Keratinocyte (primary cell): Measurements from ENCODE around the gene AKAP6. TPM values are rescaled to one million over a fixed set of nuclear protein-coding genes. Genes with fewer than 3 reads are reported as not detected.
A peak's percentile ranks its signal among the peaks of the same experiment; 100 is the strongest.

Experiments used
- DNase-seq: peaks from one replicate; pipeline ENCODE4 v3.0.0-alpha.2; 2011; ENCODE audit warnings: low read depth, missing footprints, low spot score
- FAIRE-seq: peaks from 2 replicates; lab custom pipeline; 2011; peaks lifted over from hg19 to GRCh38; lab: Jason Lieb, UNC
- H2AFZ ChIP-seq: 2 replicates; pipeline ENCODE4 v1.6.0; 2012; ENCODE audit warnings: low read length, control low read depth, inconsistent platforms; ENCODE audit not compliant: control insufficient read depth
- H3K27ac ChIP-seq: 2 replicates; pipeline ENCODE4 v1.5.1; 2011; ENCODE audit warnings: low read length; ENCODE audit not compliant: control insufficient read depth, insufficient read depth
- H3K27me3 ChIP-seq: 3 replicates; pipeline ENCODE4 v1.6.0; 2011; ENCODE audit warnings: low read length; ENCODE audit not compliant: control insufficient read depth, insufficient read depth; ENCODE audit errors: extremely low read depth
- H3K36me3 ChIP-seq, 2 experiments: 2 replicates in 1 of 2; 3 replicates in 1 of 2; pipeline ENCODE4 v1.5.1; 2011; ENCODE audit warnings: low read length in 2 of 2, mild to moderate bottlenecking in 1 of 2; ENCODE audit not compliant: control insufficient read depth in 2 of 2, insufficient read depth in 2 of 2; ENCODE audit errors: extremely low read depth in 1 of 2
- H3K4me1 ChIP-seq: 3 replicates; pipeline ENCODE4 v1.5.1; 2011; ENCODE audit warnings: low read length; ENCODE audit not compliant: control insufficient read depth, insufficient read depth; ENCODE audit errors: extremely low read depth
- H3K4me2 ChIP-seq: 3 replicates; pipeline ENCODE4 v1.6.0; 2011; ENCODE audit warnings: low read depth, low read length; ENCODE audit not compliant: control insufficient read depth, insufficient read depth; ENCODE audit errors: extremely low read depth
- H3K4me3 ChIP-seq, 3 experiments: fragments of 200-600 bp in 1 of 3; sonication (generic) in 1 of 3; 2 replicates in 2 of 3; 3 replicates in 1 of 3; pipeline ENCODE4 v1.5.1; 2011 to 2016; ENCODE audit warnings: low read length in 3 of 3, mild to moderate bottlenecking in 3 of 3, control low read depth in 2 of 3, inconsistent platforms in 1 of 3, low read depth in 1 of 3, mixed read lengths in 1 of 3, mixed run types in 1 of 3, moderate library complexity in 1 of 3; ENCODE audit not compliant: control insufficient read depth in 2 of 3, insufficient read depth in 2 of 3; ENCODE audit errors: extremely low read depth in 1 of 3
- H3K79me2 ChIP-seq: 2 replicates; pipeline ENCODE4 v1.6.0; 2012; ENCODE audit warnings: low read length; ENCODE audit not compliant: control insufficient read depth, insufficient read depth
- H3K9ac ChIP-seq: 3 replicates; pipeline ENCODE4 v1.6.0; 2011; ENCODE audit warnings: low read length; ENCODE audit not compliant: control insufficient read depth, insufficient read depth; ENCODE audit errors: extremely low read depth
- H3K9me1 ChIP-seq: 3 replicates; pipeline ENCODE4 v1.6.0; 2011; ENCODE audit warnings: low read length; ENCODE audit not compliant: control insufficient read depth, insufficient read depth; ENCODE audit errors: extremely low read depth
- H3K9me3 ChIP-seq: 2 replicates; pipeline ENCODE4 v1.5.1; 2012; ENCODE audit warnings: low read depth, low read length; ENCODE audit not compliant: control insufficient read depth
- H4K20me1 ChIP-seq: 3 replicates; pipeline ENCODE4 v1.6.0; 2011; ENCODE audit warnings: low read length; ENCODE audit not compliant: control insufficient read depth, insufficient read depth; ENCODE audit errors: extremely low read depth
- CTCF ChIP-seq, 3 experiments: IDR thresholded peaks in 1 of 3; conservative IDR thresholded peaks in 1 of 3; optimal IDR thresholded peaks in 1 of 3; 2 replicates in 2 of 3; 3 replicates in 1 of 3; pipeline versions ENCODE3 to v1.5.1; 2011; ENCODE audit warnings: low read length in 3 of 3, mild to moderate bottlenecking in 3 of 3, moderate library complexity in 2 of 3, control low read depth in 1 of 3, inconsistent platforms in 1 of 3; ENCODE audit not compliant: insufficient read depth in 2 of 3; ENCODE audit errors: extremely low read depth in 1 of 3
- EZH2 ChIP-seq: IDR thresholded peaks from one replicate; pipeline ENCODE4 v1.6.1; 2012; ENCODE audit warnings: inconsistent platforms, mild to moderate bottlenecking, low read length, moderate library complexity
- dilution Hi-C: fragments of 300-500 bp; cut with MboI; formaldehyde crosslinking; loops from one replicate; pipeline ENCODE4 v1.7.0; 2020; ENCODE audit warnings: low sequenced_read_pairs; ENCODE audit not compliant: extremely low pct_ligation_motif_present
- polyA plus RNA-seq, 5 experiments: library from polyadenylated mRNA; depleted of rRNA in 3 of 5; stranded (reverse) in 3 of 5; stranded (forward) in 1 of 5; unstranded in 1 of 5; fragments of >200 nt; gene quantifications; 1 replicate in 1 of 5; 2 replicates in 3 of 5; 3 replicates in 1 of 5; pipeline versions ENCODE4 v1.2.1 to v1.2.3, GENCODE V29; 2011 to 2012; ENCODE audit warnings: missing spikeins in 2 of 5, low read depth in 1 of 5, low replicate concordance in 1 of 5

The AKAP6 gene
- polyA plus RNA-seq, 1 donor (not counting 4 experiments of a cell fraction or from before 2014, with no cell fraction given): 2.0 TPM

GRCh38 chr14:32584079-32584478 is 255.0 kb downstream of the AKAP6 start:
- H3K9ac ChIP-seq: no peak overlapping the region
- no peaks in the 10 kb centered on the region for H3K36me3 ChIP-seq
- no peaks in the 10 kb centered on the region for H4K20me1 ChIP-seq
- no peaks in the 10 kb centered on the region for H3K27me3 ChIP-seq
- DNase-seq: peak; percentile 78
- no peak overlapping the region for H2AFZ ChIP-seq
- dilution Hi-C loops: loop anchor here (25.0 kb wide), 2 partner anchors 1203 to 1728 kb away; no protein-coding TSS in a partner anchor
- no peak overlapping the region for H3K4me3 ChIP-seq
- TF ChIP-seq CTCF (optimal IDR thresholded peaks at IDR 0.05 in 1 of 3, IDR thresholded peaks at IDR 0.05 in 1 of 3, conservative IDR thresholded peaks at IDR 0.05 in 1 of 3; ENCODE audit: extremely low read depth in 1 of 3, insufficient read depth in 2 of 3, low read length in 3 of 3): no peak
- H3K27ac ChIP-seq: no peak overlapping the region
- H3K9me1 ChIP-seq: no peaks in the 10 kb centered on the region
- H3K79me2 ChIP-seq: no peaks in the 10 kb centered on the region
- H3K4me1 ChIP-seq: no peaks in the 10 kb centered on the region
- no peak for FAIRE-seq
- no peaks in the 10 kb centered on the region for H3K9me3 ChIP-seq
- no peak overlapping the region for H3K4me2 ChIP-seq

GRCh38 chr14:32587461-32587860 is 258.4 kb downstream of the AKAP6 start:
- no peak overlapping the region for H3K9ac ChIP-seq
- H3K4me2 ChIP-seq: no peak overlapping the region
- no peaks in the 10 kb centered on the region for H3K9me3 ChIP-seq
- H3K4me3 ChIP-seq: no peak overlapping the region
- H3K4me1 ChIP-seq: no peaks in the 10 kb centered on the region
- FAIRE-seq (no peak), DNase-seq (no peak)
- H2AFZ ChIP-seq: no peak overlapping the region
- TF ChIP-seq CTCF (optimal IDR thresholded peaks at IDR 0.05 in 1 of 3, IDR thresholded peaks at IDR 0.05 in 1 of 3, conservative IDR thresholded peaks at IDR 0.05 in 1 of 3; ENCODE audit: extremely low read depth in 1 of 3, insufficient read depth in 2 of 3, low read length in 3 of 3): no peak
- TF ChIP-seq EZH2: no peak
- H3K27me3 ChIP-seq: no peaks in the 10 kb centered on the region
- no peaks in the 10 kb centered on the region for H3K36me3 ChIP-seq
- no peak overlapping the region for H3K27ac ChIP-seq
- H4K20me1 ChIP-seq: no peaks in the 10 kb centered on the region
- H3K9me1 ChIP-seq: no peaks in the 10 kb centered on the region
- dilution Hi-C loops: loop anchor here (25.0 kb wide), 2 partner anchors 1200 to 1725 kb away; no protein-coding TSS in a partner anchor
- no peaks in the 10 kb centered on the region for H3K79me2 ChIP-seq
